NCI-H1048 (cell line): ENCODE data around the gene TH.
"Not testable (repeated sequence)": the region's sequence is repeated elsewhere in the genome, so short reads cannot be mapped to it uniquely, and the experiment has no call there.

ENCODE experiments used
- DNase-seq: peaks from one replicate; lab custom pipeline; 2025; lab: John Stamatoyannopoulos, UW

Gene TH

DNA sequence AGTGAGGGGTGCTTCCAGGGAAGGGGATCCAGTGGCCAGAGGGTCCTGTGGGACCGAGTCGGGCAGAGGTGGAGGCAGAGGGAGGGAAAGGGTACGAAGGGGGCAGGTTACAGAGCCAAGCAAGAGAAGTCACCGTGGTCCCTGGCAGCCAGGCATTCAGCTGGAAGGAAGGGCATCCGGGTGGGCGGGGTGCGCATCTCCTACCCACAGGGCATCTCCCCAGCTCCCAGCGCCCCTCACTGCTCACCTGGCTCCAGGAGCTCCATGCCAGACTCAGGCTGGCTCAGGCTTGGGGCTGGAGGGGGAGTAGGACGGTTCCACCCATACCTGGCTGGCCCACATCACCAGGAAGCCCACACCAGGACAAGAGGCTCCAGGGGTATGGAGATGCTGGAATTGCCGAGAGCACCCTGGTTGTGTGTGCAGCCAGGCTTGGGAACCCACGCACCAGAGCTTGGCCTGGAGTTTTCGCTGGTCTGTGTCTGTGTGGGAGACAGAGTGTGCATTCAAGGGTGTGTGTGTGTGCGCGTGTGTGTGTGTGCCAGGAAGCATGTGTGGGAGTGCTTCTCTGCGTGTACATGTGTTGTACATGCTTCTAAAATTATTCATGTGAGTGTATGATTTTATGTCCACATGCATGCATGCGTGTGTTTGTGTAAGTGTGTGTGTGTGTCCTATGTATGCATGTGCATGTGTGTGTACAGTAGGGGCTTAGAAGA is 6.6 kb upstream of the TH start:
- DNase-seq: not testable (repeated sequence)

DNA sequence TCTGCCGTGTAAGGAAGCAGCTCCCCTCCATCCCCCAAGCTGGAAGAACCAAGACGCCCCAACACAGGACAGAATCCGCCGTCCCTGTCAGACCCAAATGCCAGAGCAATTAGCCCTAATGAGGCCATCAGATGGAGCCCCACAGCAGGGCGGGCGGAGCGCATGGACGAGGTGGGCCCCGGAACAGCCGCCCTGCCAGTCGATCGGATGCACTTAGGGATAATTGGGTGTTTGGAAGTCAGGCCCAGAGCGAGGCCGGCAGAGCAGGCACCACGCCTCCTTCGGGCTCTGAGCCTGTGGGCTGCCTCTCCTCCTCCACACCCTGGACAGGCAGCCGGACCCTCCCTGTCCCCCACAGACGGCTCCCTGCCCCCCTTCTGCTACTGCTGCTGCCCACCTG is 5.5 kb upstream of the TH start:
- DNase-seq: no peak

DNA sequence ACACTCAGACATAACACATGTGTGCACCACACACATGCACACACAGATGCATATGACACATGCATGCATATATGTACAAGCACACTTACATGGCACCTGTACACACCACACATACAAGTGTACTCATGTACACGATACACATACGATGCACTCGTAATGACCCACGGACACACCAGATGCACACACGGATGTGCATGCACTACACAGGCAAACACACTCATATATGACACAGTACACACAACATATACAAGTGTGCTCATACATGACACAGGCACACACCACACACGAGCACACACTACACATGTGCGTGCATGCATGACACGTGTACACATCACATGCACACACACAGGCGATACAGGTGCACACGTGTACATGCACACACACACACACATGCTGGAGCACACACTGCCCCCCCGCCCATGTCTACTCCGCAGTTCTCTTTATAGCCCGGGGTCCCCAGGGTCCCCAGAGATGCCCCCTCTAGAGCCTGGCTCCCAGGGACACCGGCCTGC is 4.8 kb upstream of the TH start:
- DNase-seq: no peak

- no peak for DNase-seq
These were observed 4.0 kb upstream of the TH start for GRCh38 chr11:2175659-2176058.

GRCh38 chr11:2174361-2174760 is 2.7 kb upstream of the TH start:
- no peak for DNase-seq

- no peak for DNase-seq
These were observed 2.1 kb upstream of the TH start for GRCh38 chr11:2173761-2174160.

- no peak for DNase-seq
These were observed 1.6 kb upstream of the TH start for GRCh38 chr11:2173150-2173693.

GRCh38 chr11:2172676-2173075 is 1.1 kb upstream of the TH start:
- DNase-seq: no peak

DNA sequence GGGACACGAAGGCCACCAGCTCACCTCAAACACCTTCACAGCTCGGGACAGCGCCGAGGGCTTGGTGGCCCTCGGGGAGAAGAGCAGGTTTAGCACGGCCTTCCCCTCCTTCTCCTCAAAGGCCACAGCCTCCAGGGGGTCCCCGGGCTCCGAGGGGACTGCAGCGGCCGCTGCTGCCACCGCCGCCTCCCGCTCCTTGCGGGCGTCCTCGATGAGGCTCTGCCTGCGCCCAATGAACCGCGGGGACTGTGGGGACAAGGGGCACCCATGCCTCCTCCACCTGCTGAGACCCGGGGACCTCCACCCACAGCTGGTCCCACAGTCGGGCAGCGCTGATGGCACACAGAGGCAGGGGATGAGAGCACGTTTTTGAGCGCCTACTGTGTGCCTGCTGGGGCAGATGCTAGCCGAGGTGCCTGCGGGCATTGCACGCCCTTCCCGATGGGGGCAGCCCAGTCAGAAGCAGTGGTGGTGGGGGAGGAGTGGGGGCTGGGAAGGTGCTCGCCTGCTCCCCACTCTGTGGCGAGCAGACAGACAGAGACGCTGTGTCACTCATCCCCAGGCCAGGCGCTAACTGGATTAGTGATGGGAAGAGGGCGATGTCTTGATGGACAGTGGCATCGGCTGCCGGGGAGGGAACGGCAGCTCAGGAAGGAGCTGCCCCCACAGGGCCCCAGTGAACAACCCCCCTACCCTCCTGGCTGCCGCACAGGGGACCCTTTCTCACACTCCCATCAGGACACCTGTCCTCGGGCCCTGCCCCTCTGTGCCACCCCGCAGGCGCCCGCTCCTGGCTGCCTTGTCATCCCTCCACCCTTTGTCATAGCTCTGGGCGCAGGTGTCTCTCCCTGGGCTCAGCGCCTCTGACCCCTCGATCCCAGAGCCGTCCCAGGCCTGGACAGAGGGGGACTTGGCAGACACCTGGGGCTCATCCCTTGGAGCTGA is 1.7 kb downstream of the TH start:
- DNase-seq: no peak

- DNase-seq: no peak
These were observed 2.6 kb downstream of the TH start for GRCh38 chr11:2169005-2169378.

- DNase-seq: no peak
These were observed 3.2 kb downstream of the TH start for GRCh38 chr11:2168286-2169004.

GRCh38 chr11:2167141-2168045 is 4.2 kb downstream of the TH start:
- DNase-seq: no peak

- no peak for DNase-seq
These were observed 5.3 kb downstream of the TH start for GRCh38 chr11:2166091-2166851.

DNA sequence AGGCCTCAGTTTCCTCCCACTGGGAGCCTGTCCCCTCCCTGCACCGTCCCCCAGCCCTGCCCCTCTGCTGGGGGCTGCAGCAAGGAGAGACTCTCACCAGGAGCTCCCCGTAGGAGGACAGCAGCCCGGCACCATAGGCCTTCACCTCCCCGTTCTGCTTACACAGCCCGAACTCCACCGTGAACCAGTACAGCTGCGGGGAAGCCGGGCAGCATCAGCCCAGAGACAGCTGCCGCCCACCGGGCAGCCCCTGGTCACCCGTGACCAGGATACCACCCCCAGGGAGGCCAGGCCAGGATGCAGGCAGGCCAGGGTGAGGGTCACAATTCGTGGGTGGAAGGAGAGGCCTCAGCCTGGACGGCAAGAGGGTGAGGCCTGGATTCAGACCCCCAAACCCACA is 6.0 kb downstream of the TH start:
- no peak for DNase-seq

- DNase-seq: no peak
These were observed 6.6 kb downstream of the TH start for GRCh38 chr11:2164861-2165555.

GRCh38 chr11:2164081-2164480 is 7.5 kb downstream of the TH start:
- no peak for DNase-seq

DNA sequence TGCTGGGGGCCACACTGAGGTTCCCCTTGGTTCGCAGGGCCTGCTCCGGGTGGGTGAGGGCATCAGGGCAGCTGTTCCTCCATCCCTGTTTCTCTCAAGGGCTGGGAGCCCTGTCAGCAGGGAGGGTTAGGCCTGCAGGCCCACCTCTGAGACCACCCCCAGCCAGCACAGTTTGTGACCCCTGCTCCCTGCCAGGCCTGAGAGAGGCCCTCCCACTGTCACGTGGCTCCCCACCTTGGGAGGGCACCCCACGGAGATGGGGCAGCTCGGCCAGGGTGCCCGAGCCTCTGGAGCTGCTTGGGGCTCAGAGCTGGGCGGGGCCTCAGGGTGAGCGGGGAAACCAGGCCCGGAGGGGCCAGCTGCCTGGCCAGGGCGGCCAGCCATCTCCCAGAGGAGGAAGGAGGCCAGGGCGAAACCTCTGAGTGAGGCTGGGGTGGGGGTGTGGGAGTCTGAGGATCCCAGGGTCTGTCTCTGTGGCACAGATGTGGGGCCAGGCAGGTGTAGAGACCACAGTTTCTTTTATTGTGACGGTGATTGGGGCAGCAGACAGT is 8.1 kb downstream of the TH start:
- DNase-seq: no peak

DNA sequence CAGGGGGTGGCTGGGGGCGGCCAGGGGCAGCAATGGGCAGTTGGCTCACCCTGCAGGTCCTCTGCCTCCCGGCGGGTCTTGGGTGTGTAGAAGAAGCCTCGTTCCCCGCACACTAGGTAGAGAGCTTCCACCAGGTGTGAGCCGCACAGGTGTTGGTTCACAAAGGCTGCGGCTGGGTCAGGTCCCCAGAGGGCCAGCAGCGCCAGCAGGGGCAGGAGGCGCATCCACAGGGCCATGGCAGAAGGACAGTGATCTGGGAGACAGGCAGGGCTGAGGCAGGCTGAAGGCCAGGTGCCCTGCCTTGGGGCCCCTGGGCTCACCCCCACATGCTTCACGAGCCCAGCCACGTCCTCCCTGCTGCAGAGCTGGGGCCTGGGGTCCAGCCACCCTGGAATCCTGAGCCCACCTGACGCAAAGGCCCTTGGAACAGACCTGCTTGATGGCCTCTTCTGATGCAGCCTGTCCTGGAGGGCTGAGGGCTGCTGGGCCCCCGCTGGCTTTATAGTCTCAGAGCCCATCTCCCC is 10.8 kb downstream of the TH start, which contains the start of gene INS:
Gene INS (minus strand): TSS at position 474 of the 524 bp plus-strand sequence. CDS start 238 bp downstream, at position 236.
- no peak for DNase-seq
